K562 (cell line): Measurements from ENCODE around the gene CTSZ. TPM values are rescaled to one million over a fixed set of nuclear protein-coding genes. Genes with fewer than 3 reads are reported as not detected.

Experiments used
- ATAC-seq: fragments of 200-7000 bp; cut with Tn5 transposase; 3 replicates; pipeline ENCODE4 v1.9.1; 2020; ENCODE audit warnings: moderate library complexity
- BruUV-seq: library from RNA; stranded (reverse); fragments of 400-500 nt; replicated peaks from 2 replicates; lab custom pipeline; 2021; lab: Mats Ljungman, UMichigan
- CTCF ChIA-PET: fragments of 300-600 bp; formaldehyde crosslinking; extraction: SDS; loops from one replicate; lab custom pipeline; 2021; ENCODE audit warnings: low intra/inter-chr PET ratio; lab: Yijun Ruan, JAX
- POLR2A ChIA-PET: fragments of 300-600, 350-650 bp; sonication (Branson Sonifier 250); formaldehyde crosslinking; extraction: SDS; loops from one replicate; lab custom pipeline; 2021; ENCODE audit warnings: antibody characterized with exemption, inconsistent platforms; lab: Yijun Ruan, JAX
- DNase-seq, 4 experiments: peaks; one replicate each; pipeline versions ENCODE4 v3.0.0 to v3.0.0-alpha.2; 2011 to 2018; ENCODE audit warnings: low spot score in 3 of 4, mixed read lengths in 3 of 4; ENCODE audit errors: extremely low read depth in 1 of 4
- FAIRE-seq: peaks from 2 replicates; lab custom pipeline; 2011; peaks lifted over from hg19 to GRCh38; lab: Jason Lieb, UNC
- H2AFZ ChIP-seq: 2 replicates; pipeline ENCODE4 v1.6.0; 2011; ENCODE audit warnings: low read depth, low read length, control low read depth, inconsistent platforms
- H3K27ac ChIP-seq: fragments of 200-600 bp; 3 replicates; pipeline ENCODE4 v1.8.0; 2011; ENCODE audit warnings: low read depth, mild to moderate bottlenecking, control low read depth, inconsistent platforms, low read length, moderate library complexity, mixed read lengths; ENCODE audit errors: extremely low read depth
- H3K27me3 ChIP-seq, 2 experiments: fragments of 300-600 bp in 1 of 2; 2 replicates in 1 of 2; 3 replicates in 1 of 2; pipeline versions ENCODE4 v1.6.0 to v1.8.0; 2011; ENCODE audit warnings: inconsistent platforms in 2 of 2, low read length in 2 of 2, mild to moderate bottlenecking in 1 of 2, mixed read lengths in 1 of 2, moderate library complexity in 1 of 2; ENCODE audit not compliant: control insufficient read depth in 2 of 2, insufficient read depth in 2 of 2
- H3K36me3 ChIP-seq: fragments of 300-600 bp; 3 replicates; pipeline ENCODE4 v1.8.0; 2011; ENCODE audit warnings: mild to moderate bottlenecking, low read length, inconsistent platforms; ENCODE audit not compliant: control insufficient read depth, insufficient read depth
- H3K4me1 ChIP-seq, 2 experiments: fragments of 200-600 bp in 1 of 2; replicated peaks in 1 of 2; 2 replicates in 1 of 2; 3 replicates in 1 of 2; pipeline versions ENCODE4 v1.5.1 to v1.8.0; 2011; ENCODE audit warnings: inconsistent platforms in 2 of 2, low read length in 2 of 2, mild to moderate bottlenecking in 1 of 2, mixed read lengths in 1 of 2, moderate library complexity in 1 of 2; ENCODE audit not compliant: control insufficient read depth in 2 of 2, insufficient read depth in 2 of 2
- H3K4me2 ChIP-seq: 2 replicates; pipeline ENCODE4 v1.6.1; 2011; ENCODE audit warnings: low read length, control low read depth, inconsistent platforms, mixed read lengths; ENCODE audit not compliant: insufficient read depth
- H3K4me3 ChIP-seq: fragments of 200-600 bp; sonication (generic), shearing (Covaris generic); 2 replicates; pipeline ENCODE4 v1.5.1; 2016; ENCODE audit warnings: control low read depth, inconsistent platforms
- H3K79me2 ChIP-seq: fragments of 200-600 bp; 3 replicates; pipeline ENCODE4 v1.8.0; 2011; ENCODE audit warnings: low read length, inconsistent platforms; ENCODE audit not compliant: control insufficient read depth, insufficient read depth
- H3K9ac ChIP-seq, 2 experiments: 2 replicates each; pipeline versions ENCODE4 v1.6.0 to v1.6.1; 2011; ENCODE audit warnings: low read depth in 2 of 2, low read length in 2 of 2, control low read depth in 1 of 2, inconsistent platforms in 1 of 2, mild to moderate bottlenecking in 1 of 2, mixed read lengths in 1 of 2; ENCODE audit not compliant: insufficient read depth in 1 of 2
- H3K9me1 ChIP-seq: one replicate; pipeline ENCODE4 v1.6.0; 2011; ENCODE audit warnings: inconsistent platforms, mild to moderate bottlenecking, low read length, moderate library complexity; ENCODE audit not compliant: control insufficient read depth, insufficient read depth
- H3K9me3 ChIP-seq: replicated peaks from 2 replicates; pipeline ENCODE4 v1.5.1; 2011; ENCODE audit warnings: low read depth, low read length, inconsistent platforms; ENCODE audit not compliant: control insufficient read depth, insufficient read depth
- H4K20me1 ChIP-seq: replicated peaks from 2 replicates; pipeline ENCODE4 v1.6.1; 2011; ENCODE audit warnings: low read length, inconsistent platforms, mixed read lengths; ENCODE audit not compliant: control insufficient read depth, insufficient read depth
- ELF2 ChIP-seq: fragments of 250-450 bp; sonication (Bioruptor Pico); IDR thresholded peaks from 2 replicates; pipeline ENCODE4 v1.5.0; 2021; ENCODE audit warnings: mild to moderate bottlenecking
- EP300 ChIP-seq: IDR thresholded peaks from 2 replicates; pipeline ENCODE4 v1.6.1; 2012; ENCODE audit warnings: low read length, improper control_type of control experiment
- HNRNPL ChIP-seq: fragments of 200-400 bp; formaldehyde crosslinking; IDR thresholded peaks from 2 replicates; pipeline ENCODE4 v1.6.1; 2017; ENCODE audit warnings: low read depth, mild to moderate bottlenecking, low read length
- ILF3 ChIP-seq: fragments of 450-650 bp; IDR thresholded peaks from 2 replicates; pipeline ENCODE4 v1.6.1; 2018; ENCODE audit warnings: antibody characterized with exemption, mild to moderate bottlenecking, moderate library complexity, borderline replicate concordance
- IRF2 ChIP-seq: sonication (generic); formaldehyde crosslinking; IDR thresholded peaks from 2 replicates; pipeline ENCODE4 v1.8.1; 2022; ENCODE audit warnings: mild to moderate bottlenecking, missing genetic modification reagents
- KDM2B ChIP-seq: fragments of 250-450 bp; sonication (Bioruptor Pico); IDR thresholded peaks from 2 replicates; pipeline ENCODE4 v1.8.0; 2021; ENCODE audit warnings: mild to moderate bottlenecking, moderate library complexity
- NONO ChIP-seq, 2 experiments: fragments of 200-400 bp in 1 of 2; fragments of 450-650 bp in 1 of 2; formaldehyde crosslinking in 1 of 2; IDR thresholded peaks; 2 replicates each; pipeline ENCODE4 v1.6.1; 2017; ENCODE audit warnings: low read depth in 2 of 2, mild to moderate bottlenecking in 2 of 2, moderate library complexity in 2 of 2, low read length in 1 of 2
- PRDM10 ChIP-seq: fragments of 450-650 bp; IDR thresholded peaks from 2 replicates; pipeline ENCODE4 v1.6.1; 2018; ENCODE audit not compliant: partially characterized antibody
- TCF15 ChIP-seq: fragments of 250-450 bp; sonication (Bioruptor Pico); IDR thresholded peaks from 2 replicates; pipeline ENCODE4 v1.8.0; 2022; ENCODE audit warnings: moderate library complexity, mild to moderate bottlenecking, inconsistent platforms
- TEAD4 ChIP-seq, 2 experiments: sonication (generic) in 1 of 2; formaldehyde crosslinking in 1 of 2; IDR thresholded peaks; 2 replicates each; pipeline versions ENCODE4 v1.6.1 to v1.8.0; 2012 to 2022; ENCODE audit warnings: borderline replicate concordance in 1 of 2, inconsistent platforms in 1 of 2, low read length in 1 of 2, mild to moderate bottlenecking in 1 of 2, missing genetic modification reagents in 1 of 2
- TOE1 ChIP-seq, 2 experiments: fragments of 450-650 bp in 1 of 2; sonication (generic) in 1 of 2; formaldehyde crosslinking in 1 of 2; IDR thresholded peaks; 2 replicates each; pipeline versions ENCODE4 v1.7.1 to v1.8.0; 2016 to 2022; ENCODE audit warnings: borderline replicate concordance in 2 of 2, mild to moderate bottlenecking in 2 of 2, antibody characterized with exemption in 1 of 2, inconsistent platforms in 1 of 2, low read depth in 1 of 2, missing genetic modification reagents in 1 of 2, moderate library complexity in 1 of 2
- ZNF24 ChIP-seq: fragments of 450-650 bp; IDR thresholded peaks from 2 replicates; pipeline ENCODE4 v1.6.1; 2016
- ZNF3 ChIP-seq: fragments of 250-450 bp; sonication (Bioruptor Pico); IDR thresholded peaks from 2 replicates; pipeline ENCODE4 v1.5.0; 2021; ENCODE audit warnings: mild to moderate bottlenecking, moderate library complexity
- WGBS: fragments of 100-300 bp; shearing (Covaris generic); methylation state at CpG from one replicate; pipeline ENCODE4 v1.1.6; 2016; ENCODE audit warnings: low coverage, mixed read lengths; ENCODE audit not compliant: insufficient coverage; ENCODE audit errors: missing lambda C conversion rate; 5-methylcytosine and 5-hydroxymethylcytosine counted together
- in situ Hi-C: fragments of 300-500 bp; cut with MboI; formaldehyde crosslinking; loops from 4 replicates; pipeline ENCODE4 v1.15.0; 2018; ENCODE audit warnings: inconsistent platforms, mixed read lengths
- intact Hi-C: fragments of 100-400 bp; cut with micrococcal nuclease; formaldehyde crosslinking; loops from 2 replicates; pipeline ENCODE4 v1.14.2; 2022
- polyA plus RNA-seq, 8 experiments: library from polyadenylated mRNA; depleted of rRNA in 4 of 8; stranded (reverse) in 5 of 8; unstranded in 3 of 8; fragments of >200 nt; fragmentation: Nextera tagmentation in 2 of 8; fragmentation: Illumina TruSeq in 1 of 8; extraction: Ambion mirVana in 2 of 8; extraction: Trizol in 1 of 8; gene quantifications; 2 replicates each; pipeline versions ENCODE4 v1.2.1 to v1.2.3, GENCODE V29; 2011 to 2014; ENCODE audit warnings: inconsistent platforms in 1 of 8, missing spikeins in 1 of 8
- total RNA-seq, 7 experiments: library from RNA; depleted of rRNA in 6 of 7; stranded (reverse); fragments of >200 nt in 6 of 7; fragmentation: Illumina TruSeq in 2 of 7; extraction: Trizol in 2 of 7; gene quantifications; 2 replicates each; pipeline versions ENCODE4 v1.2.1 to v1.2.3, GENCODE V29; 2011 to 2021; ENCODE audit warnings: low replicate concordance in 1 of 7

Gene CTSZ
- total and polyA plus RNA-seq, 9 of the 15 experiments (the other 6 are each of a cell fraction or from before 2014, with no cell fraction given), result 1.6 to 143 (median 82.8) TPM

DNA sequence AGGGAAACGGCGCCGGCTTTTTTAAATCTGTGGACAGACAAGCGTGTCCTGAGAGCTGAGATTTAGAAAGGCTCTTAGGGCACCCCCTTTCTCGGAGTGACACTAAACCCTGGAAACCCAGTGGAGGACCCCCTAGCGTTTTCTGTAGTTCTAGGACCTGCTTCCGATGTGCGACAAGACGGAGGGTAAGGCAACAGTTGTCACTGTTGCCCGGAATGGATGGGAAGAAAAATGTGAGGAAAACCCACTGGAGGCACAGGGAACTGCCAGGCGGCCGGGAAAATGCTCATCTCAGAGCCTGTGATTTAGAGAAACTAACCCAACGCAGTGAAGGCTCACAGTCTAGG, 25.6 kb upstream of the CTSZ start (continued):
- TF ChIP-seq ILF3, result no peak
- TF ChIP-seq KDM2B (CRISPR knock-in tag), result 0 out of 2 replicates have a peak, but pooled peaks have one; percentile 72
- TF ChIP-seq ZNF3 (CRISPR knock-in tag), result no peak

DNA sequence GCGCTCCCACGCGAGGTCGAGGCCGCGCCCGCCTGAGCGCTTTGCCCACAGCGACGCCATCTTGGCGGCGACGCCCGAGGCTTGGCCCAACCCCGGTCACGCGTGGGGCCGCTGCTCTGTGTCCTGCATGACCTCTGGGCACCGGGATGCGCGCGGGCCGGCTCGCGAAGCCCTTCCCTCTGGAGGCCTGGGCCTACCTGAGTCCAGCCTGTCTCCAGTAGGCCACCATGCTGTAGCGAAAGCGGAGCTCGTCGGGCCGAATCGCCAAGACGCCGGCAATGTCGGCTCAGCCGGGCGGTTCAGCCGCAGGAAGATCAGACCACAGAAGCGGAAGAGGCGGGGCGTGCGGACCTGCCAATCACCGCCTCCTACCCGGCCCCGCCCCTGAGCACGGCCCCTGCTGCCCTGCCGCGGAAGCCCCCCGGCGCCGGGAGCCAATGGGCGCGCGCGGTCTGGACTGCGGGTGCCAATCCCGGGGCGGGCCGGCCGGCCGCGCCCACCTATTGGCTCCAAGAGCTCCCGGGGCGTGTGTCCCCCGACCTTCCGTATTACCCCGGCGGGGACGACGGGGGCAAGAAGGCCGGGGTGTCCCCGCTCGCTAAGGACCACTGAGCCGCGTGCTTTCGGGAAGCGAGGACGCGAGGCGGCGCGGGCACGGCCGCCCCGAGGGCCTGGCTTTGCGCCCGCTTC, 25.1 kb upstream of the CTSZ start, which contains the start of gene ATP5F1E:
Gene ATP5F1E, minus strand, starts transcription at position 313 of the 690 bp plus-strand sequence. Its CDS starts 84 bp downstream, at position 229.
- Histone ChIP-seq H2AFZ (peak within 1 kb of the TSS; percentile 73), H3K9ac (peak within 1 kb of the TSS; percentile 93 to 97), H3K4me1 (peaks cover 13 to 18% of the 10 kb centered on the region in 2 experiments; a peak in 4 of 5 replicates), H3K27ac (peak within 1 kb of the TSS; percentile 96), H3K36me3 (peaks cover 88% of the 10 kb centered on the region), H3K9me3 (no peaks in the 10 kb centered on the region), H4K20me1 (no peaks in the 10 kb centered on the region), H3K9me1 (no peaks in the 10 kb centered on the region), H3K79me2 (peaks cover 70% of the 10 kb centered on the region), H3K27me3 (no peaks in the 10 kb centered on the region), H3K4me3 (peak within 1 kb of the TSS; percentile 84), H3K4me2 (peak within 1 kb of the TSS; percentile 94)
- ATAC-seq (peak; percentile 97), FAIRE-seq (peak; percentile 83), DNase-seq (peak; percentile 95 to 97 (median 97))
- POLR2A ChIA-PET, result interaction anchor here (0.6 to 4.5 kb wide), 21 partner anchors 9 to 370 kb away, joined by 3 to 31 read pairs (median 3); partner anchors contain the start of genes PRELID3B and TUBB1
- CTCF ChIA-PET, result no interaction called here
- in situ Hi-C loops (no loop called here), intact Hi-C loops (loop anchor here (5.0 kb wide), 2 partner anchors 50 to 140 kb away; partner anchors contain the start of gene NELFCD)
- WGBS, result under 1% methylated on average over 63 of the region's 86 CpGs
- BruUV-seq, result no TSS peak
- TF ChIP-seq PRDM10, result peak; percentile 51
- no peak; the same call in 1 of the 2 replicates for TF ChIP-seq ELF2 (CRISPR knock-in tag)
- TF ChIP-seq HNRNPL, result peak; percentile 18; the same call in 1 of the 2 replicates
- TF ChIP-seq ZNF24, result no peak
- no peak for TF ChIP-seq TOE1 (IDR thresholded peaks at IDR 0.05; ENCODE audit: borderline replicate concordance)
- no peak for TF ChIP-seq TOE1 (CRISPR knock-in tag; IDR thresholded peaks at IDR 0.05; ENCODE audit: borderline replicate concordance, low read depth)
- TF ChIP-seq TEAD4 (IDR thresholded peaks at IDR 0.05; ENCODE audit: low read length), result no peak
- no peak for TF ChIP-seq TEAD4 (CRISPR knock-in tag; IDR thresholded peaks at IDR 0.05; ENCODE audit: borderline replicate concordance)
- no peak for TF ChIP-seq IRF2
- TF ChIP-seq TCF15, result peak; percentile 97
- TF ChIP-seq EP300, result no peak
- TF ChIP-seq NONO (IDR thresholded peaks at IDR 0.05; ENCODE audit: low read depth in 2 of 2, low read length in 1 of 2), result 0 out of 4 replicates have a peak, but pooled peaks of 1 of the 2 experiments have one; percentile 30
